Measurements from ENCODE around the gene ARPIN. TPM values are rescaled to one million over a fixed set of nuclear protein-coding genes. Genes with fewer than 3 reads are reported as not detected.
"Not testable (repeated sequence)": the region's sequence is repeated elsewhere in the genome, so short reads cannot be mapped to it uniquely, and the experiment has no call there.

ARPIN gene
- total and polyA plus RNA-seq, 4 experiments from 2014 or later, result 0.11 to 0.26 TPM; not detected in 2

DNA sequence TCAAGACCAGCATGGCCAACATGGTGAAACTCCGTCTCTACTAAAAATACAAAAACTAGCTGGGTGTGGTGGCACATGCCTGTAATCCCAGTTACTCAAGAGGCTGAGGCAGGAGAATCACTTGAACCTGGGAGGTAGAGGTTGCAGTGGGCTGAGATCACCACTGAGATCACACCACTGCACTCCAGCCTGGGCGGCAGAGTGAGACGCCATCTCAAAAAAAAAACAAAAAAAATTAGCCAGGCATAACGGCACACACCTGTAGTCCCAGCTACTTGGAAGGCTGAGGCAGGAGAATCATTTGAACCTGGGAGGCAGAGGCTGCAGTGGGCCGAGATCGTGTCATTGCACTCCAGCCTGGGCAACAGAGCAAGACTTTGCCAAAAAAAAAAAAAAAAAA is 31.0 kb upstream of the ARPIN start:
- H3K4me3 ChIP-seq (ENCODE audit: low read length in 2 of 2); DNase-seq; H3K27ac ChIP-seq (ENCODE audit: low read depth, low read length); H3K4me3 Mint-ChIP-seq; intact Hi-C loops (cut with micrococcal nuclease); H3K4me1 Mint-ChIP-seq; H3K27me3 Mint-ChIP-seq; H3K4me1 ChIP-seq (ENCODE audit: insufficient read depth, low read length); H3K9me3 ChIP-seq (ENCODE audit: control insufficient read depth in 1 of 2, low read length in 2 of 2); H3K27ac Mint-ChIP-seq; H3K36me3 Mint-ChIP-seq; H3K9me3 Mint-ChIP-seq; POLR2A ChIA-PET (ENCODE audit: partially characterized antibody); CTCF ChIA-PET (ENCODE audit: partially characterized antibody); H3K27me3 ChIP-seq (ENCODE audit: insufficient read depth, low read length); H3K36me3 ChIP-seq (ENCODE audit: insufficient read depth, low read length): not testable (repeated sequence)

DNA sequence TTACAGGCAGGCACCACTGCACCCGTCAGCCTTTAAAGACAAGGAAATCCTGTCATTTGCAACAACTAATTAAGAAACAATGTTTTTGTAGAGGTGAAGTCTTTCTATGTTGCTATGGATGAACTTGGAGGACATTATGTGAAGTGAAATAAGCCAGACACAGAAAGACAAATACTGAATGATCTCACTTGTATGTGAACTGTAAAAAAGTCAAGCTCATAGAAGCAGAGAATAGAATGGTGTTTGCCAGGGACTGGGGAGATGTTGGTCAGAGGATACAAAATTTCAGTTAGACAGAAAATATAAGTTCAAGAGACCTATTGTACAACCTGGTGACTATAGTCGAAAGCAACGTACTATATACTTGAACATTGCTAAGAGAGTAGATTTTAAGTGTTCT is 27.2 kb upstream of the ARPIN start:
- POLR2A ChIA-PET (ENCODE audit: partially characterized antibody), result interaction anchor here (0.6 kb wide), 1 partner anchor 1003 kb away, joined by 3 read pairs; no protein-coding TSS in a partner anchor
- intact Hi-C loops (cut with micrococcal nuclease), result no loop called here
- H3K4me3 Mint-ChIP-seq, result no peak overlapping the region

DNA sequence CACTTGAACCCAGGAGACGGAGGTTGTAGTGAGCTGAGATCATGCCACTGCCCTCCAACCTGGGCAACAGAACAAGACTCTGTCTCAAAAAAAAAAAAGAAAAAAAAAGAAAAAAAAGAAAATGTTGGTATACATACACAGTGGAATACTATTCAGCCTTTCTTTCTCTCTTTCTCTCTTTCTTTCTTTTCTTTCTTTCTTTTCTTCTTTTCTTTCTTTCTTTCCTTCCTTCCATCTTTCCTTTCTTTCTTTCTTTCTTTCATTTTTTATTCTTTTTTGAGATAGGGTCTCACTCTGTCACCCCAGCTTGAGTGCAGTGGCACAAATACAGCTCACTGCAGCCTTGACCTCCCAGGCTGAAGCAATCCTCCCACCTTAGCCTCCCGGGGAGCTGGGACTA is 26.6 kb upstream of the ARPIN start:
- H3K27me3 ChIP-seq (ENCODE audit: insufficient read depth, low read length); H3K27ac Mint-ChIP-seq; H3K9me3 ChIP-seq (ENCODE audit: control insufficient read depth in 1 of 2, low read length in 2 of 2); intact Hi-C loops (cut with micrococcal nuclease); H3K9me3 Mint-ChIP-seq; H3K36me3 Mint-ChIP-seq; H3K4me3 ChIP-seq (ENCODE audit: low read length in 2 of 2); H3K27ac ChIP-seq (ENCODE audit: low read depth, low read length); DNase-seq; H3K36me3 ChIP-seq (ENCODE audit: insufficient read depth, low read length); H3K27me3 Mint-ChIP-seq; H3K4me3 Mint-ChIP-seq: not testable (repeated sequence)
- CTCF ChIA-PET (ENCODE audit: partially characterized antibody), result interaction anchor here (1.0 to 1.9 kb wide), 3 partner anchors 9 to 41 kb away, joined by 3 to 6 read pairs (median 3); no protein-coding TSS in a partner anchor
- H3K4me1 ChIP-seq (ENCODE audit: insufficient read depth, low read length), result peaks cover 12% of the 10 kb centered on the region
- peaks cover 12 to 19% (median 14%) of the 10 kb centered on the region in 4 donors for H3K4me1 Mint-ChIP-seq
- POLR2A ChIA-PET (ENCODE audit: partially characterized antibody), result interaction anchor here (0.6 kb wide), 1 partner anchor 1004 kb away, joined by 3 read pairs; no protein-coding TSS in a partner anchor

More for the DNA sequence above, 27.2 kb upstream of the ARPIN start:
- no peak overlapping the region for H3K27ac ChIP-seq (ENCODE audit: low read depth, low read length)
- H3K4me1 Mint-ChIP-seq, result peaks cover 12 to 19% (median 14%) of the 10 kb centered on the region in 4 donors
- no peaks in the 10 kb centered on the region for H3K36me3 Mint-ChIP-seq
- CTCF ChIA-PET (ENCODE audit: partially characterized antibody), result interaction anchor here (0.6 to 1.9 kb wide), 3 partner anchors 42 to 201 kb away, joined by 3 to 6 read pairs (median 4); no protein-coding TSS in a partner anchor
- H3K27ac Mint-ChIP-seq, result no peak overlapping the region
- DNase-seq, result no peak
- H3K4me3 ChIP-seq (ENCODE audit: low read length in 2 of 2), result no peak overlapping the region
- H3K9me3 Mint-ChIP-seq, result no peaks in the 10 kb centered on the region
- no peaks in the 10 kb centered on the region for H3K27me3 ChIP-seq (ENCODE audit: insufficient read depth, low read length)
- H3K4me1 ChIP-seq (ENCODE audit: insufficient read depth, low read length), result peaks cover 12% of the 10 kb centered on the region
- no peaks in the 10 kb centered on the region for H3K9me3 ChIP-seq (ENCODE audit: control insufficient read depth in 1 of 2, low read length in 2 of 2)
- H3K36me3 ChIP-seq (ENCODE audit: insufficient read depth, low read length), result no peaks in the 10 kb centered on the region
- H3K27me3 Mint-ChIP-seq, result no peaks in the 10 kb centered on the region

DNA sequence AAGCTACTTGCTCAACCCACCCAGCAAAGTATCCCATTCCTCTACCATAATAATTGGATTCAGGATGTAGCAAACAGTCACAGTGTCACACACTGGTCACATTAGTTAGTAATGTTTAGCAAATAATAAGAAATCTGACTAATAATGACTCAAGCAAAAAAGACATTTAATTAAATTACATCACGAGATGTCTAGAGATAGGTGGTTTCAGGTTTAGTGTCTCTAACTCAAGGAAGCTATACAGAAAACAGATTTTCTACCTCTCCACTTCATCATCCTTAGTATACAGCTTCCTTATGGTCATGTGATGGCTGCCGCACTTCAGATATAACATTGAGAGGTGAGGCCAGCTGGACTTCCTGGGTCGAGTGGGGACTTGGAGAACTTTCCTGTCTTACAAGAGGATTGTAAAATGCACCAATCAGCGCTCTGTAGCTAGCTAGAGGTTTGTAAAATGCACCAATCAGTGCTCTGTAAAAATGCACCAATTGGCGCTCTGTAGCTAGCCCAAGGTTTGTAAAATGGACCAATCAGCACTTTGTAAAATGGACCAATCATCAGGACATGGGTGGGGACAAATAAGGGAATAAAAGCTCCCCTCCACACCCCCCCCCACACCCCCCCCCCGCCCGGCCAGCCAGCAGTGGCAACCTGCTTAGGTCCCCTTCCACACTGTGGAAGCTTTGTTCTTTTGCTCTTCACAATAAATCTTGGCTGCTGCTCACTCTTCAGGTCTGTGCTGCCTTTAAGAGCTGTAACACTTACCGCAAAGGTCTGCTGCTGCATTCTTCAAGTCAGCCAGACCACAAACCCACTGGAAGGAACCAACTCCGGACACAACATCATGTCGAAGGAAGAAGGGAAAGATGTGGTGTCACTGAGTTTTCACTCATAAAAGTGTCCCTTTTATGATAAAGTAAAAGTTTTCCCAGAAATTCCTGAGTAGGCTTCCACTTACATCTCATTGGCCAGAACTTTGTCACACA is 24.9 kb upstream of the ARPIN start:
- Mint-ChIP-seq H3K4me3 (no peak overlapping the region), H3K4me1 (peaks cover 12 to 19% (median 14%) of the 10 kb centered on the region in 4 donors), H3K27ac (peak overlapping the region in 1 of 7 donors; percentile 47), H3K36me3 (no peaks in the 10 kb centered on the region), H3K9me3 (no peaks in the 10 kb centered on the region), H3K27me3 (no peaks in the 10 kb centered on the region)
- intact Hi-C loops (cut with micrococcal nuclease), result no loop called here
- no peak for DNase-seq
- H3K36me3 ChIP-seq (ENCODE audit: insufficient read depth, low read length), result no peaks in the 10 kb centered on the region
- H3K9me3 ChIP-seq (ENCODE audit: control insufficient read depth in 1 of 2, low read length in 2 of 2), result no peaks in the 10 kb centered on the region
- H3K27me3 ChIP-seq (ENCODE audit: insufficient read depth, low read length), result no peaks in the 10 kb centered on the region
- CTCF ChIA-PET (ENCODE audit: partially characterized antibody), result interaction anchor here (1.1 to 1.5 kb wide), 3 partner anchors 12 to 133 kb away, joined by 3 to 7 read pairs (median 3); no protein-coding TSS in a partner anchor
- H3K27ac ChIP-seq (ENCODE audit: low read depth, low read length), result no peak overlapping the region
- H3K4me1 ChIP-seq (ENCODE audit: insufficient read depth, low read length), result peaks cover 12% of the 10 kb centered on the region
- no peak overlapping the region for H3K4me3 ChIP-seq (ENCODE audit: low read length in 2 of 2)
- POLR2A ChIA-PET (ENCODE audit: partially characterized antibody), result interaction anchor here (1.6 kb wide), 1 partner anchor 76 kb away, joined by 5 read pairs; no protein-coding TSS in a partner anchor

DNA sequence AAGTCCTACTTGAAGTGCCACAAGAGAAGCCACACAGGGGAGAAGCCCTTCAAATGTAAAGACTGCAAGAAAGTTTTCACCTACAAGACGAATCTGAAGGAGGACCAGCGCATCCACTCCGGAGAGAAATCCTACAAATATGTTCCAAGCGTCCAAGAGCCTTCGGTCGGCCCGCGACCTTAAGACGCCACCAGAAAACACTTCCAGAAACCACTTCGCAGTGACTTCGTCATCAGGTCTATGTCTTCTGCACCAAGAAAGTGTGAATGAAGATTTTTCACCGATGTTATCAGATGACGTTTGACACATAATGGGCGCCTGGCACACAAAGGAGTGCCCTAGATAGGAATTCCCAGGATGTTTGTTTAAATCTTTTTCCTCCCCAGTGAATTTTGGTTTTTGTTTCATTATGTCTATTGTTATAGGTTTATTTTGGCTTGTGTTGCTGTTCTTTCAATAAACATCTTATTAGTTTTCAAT is 24.1 kb upstream of the ARPIN start:
- H3K36me3 Mint-ChIP-seq, result no peaks in the 10 kb centered on the region
- peaks cover 12 to 19% (median 14%) of the 10 kb centered on the region in 4 donors for H3K4me1 Mint-ChIP-seq
- Histone ChIP-seq H3K27ac (ENCODE audit: low read depth, low read length) (no peak overlapping the region), H3K4me1 (ENCODE audit: insufficient read depth, low read length) (peaks cover 12% of the 10 kb centered on the region), H3K36me3 (ENCODE audit: insufficient read depth, low read length) (no peaks in the 10 kb centered on the region), H3K4me3 (ENCODE audit: low read length in 2 of 2) (no peak overlapping the region), H3K9me3 (ENCODE audit: control insufficient read depth in 1 of 2, low read length in 2 of 2) (no peaks in the 10 kb centered on the region), H3K27me3 (ENCODE audit: insufficient read depth, low read length) (no peaks in the 10 kb centered on the region)
- ChIA-PET POLR2A (ENCODE audit: partially characterized antibody) (interaction anchor here (0.7 to 1.6 kb wide), 2 partner anchors 66 to 76 kb away, joined by 4 to 5 read pairs; no protein-coding TSS in a partner anchor), CTCF (ENCODE audit: partially characterized antibody) (interaction anchor here (0.7 to 1.5 kb wide), 4 partner anchors 34 to 134 kb away, joined by 3 to 7 read pairs (median 3); no protein-coding TSS in a partner anchor)
- H3K27me3 Mint-ChIP-seq, result no peaks in the 10 kb centered on the region
- H3K9me3 Mint-ChIP-seq, result no peaks in the 10 kb centered on the region
- no peak overlapping the region for H3K4me3 Mint-ChIP-seq
- intact Hi-C loops (cut with micrococcal nuclease), result no loop called here
- DNase-seq, result no peak
- no peak overlapping the region for H3K27ac Mint-ChIP-seq

DNA sequence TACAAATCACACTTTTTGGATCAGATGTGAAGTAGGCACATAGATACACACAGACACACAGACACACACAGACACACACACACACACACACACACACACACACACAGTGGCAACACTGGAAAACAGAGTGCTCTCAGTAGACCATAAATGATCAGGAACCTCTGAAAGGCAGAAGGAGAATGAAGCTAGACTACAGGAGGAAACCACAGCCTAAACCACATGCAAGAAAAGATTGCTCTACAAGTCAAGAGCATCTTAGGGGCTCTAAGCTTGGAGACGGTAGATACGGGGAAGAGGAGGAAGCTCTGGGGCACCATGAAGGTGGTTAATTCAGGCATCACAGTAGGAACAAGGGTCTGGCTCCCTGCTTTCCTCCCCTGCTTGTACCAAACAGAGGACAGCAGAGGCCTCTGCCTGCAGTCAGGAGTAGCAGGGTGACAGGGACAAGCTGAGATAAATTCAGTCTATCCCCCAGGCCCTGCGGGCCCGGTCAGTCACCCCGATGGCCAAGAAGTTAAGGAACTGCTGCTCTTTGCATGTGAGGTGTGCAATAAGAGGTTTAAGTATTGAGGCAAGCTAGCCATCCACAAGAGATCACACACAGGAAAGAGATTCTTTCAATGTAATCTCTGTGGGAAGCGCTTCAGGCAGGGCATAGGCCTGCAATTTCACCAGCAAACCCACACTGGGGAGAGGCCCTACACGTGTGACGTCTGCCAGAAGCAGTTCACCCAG is 23.5 kb upstream of the ARPIN start:
- peaks cover 12% of the 10 kb centered on the region for H3K4me1 ChIP-seq (ENCODE audit: insufficient read depth, low read length)
- no peaks in the 10 kb centered on the region for H3K9me3 ChIP-seq (ENCODE audit: control insufficient read depth in 1 of 2, low read length in 2 of 2)
- Mint-ChIP-seq H3K9me3 (no peaks in the 10 kb centered on the region), H3K27ac (peak overlapping the region in 3 of 7 donors; percentile 1 to 3 (median 1)), H3K27me3 (no peaks in the 10 kb centered on the region), H3K4me1 (peaks cover 12 to 19% (median 14%) of the 10 kb centered on the region in 4 donors), H3K36me3 (no peaks in the 10 kb centered on the region), H3K4me3 (peak overlapping the region in 4 of 8 donors; percentile 1 to 47 (median 26))
- no peak overlapping the region for H3K4me3 ChIP-seq (ENCODE audit: low read length in 2 of 2)
- H3K27ac ChIP-seq (ENCODE audit: low read depth, low read length), result no peak overlapping the region
- intact Hi-C loops (cut with micrococcal nuclease), result no loop called here
- ChIA-PET POLR2A (ENCODE audit: partially characterized antibody) (interaction anchor here (0.7 to 1.6 kb wide), 3 partner anchors 63 to 77 kb away, joined by 3 to 5 read pairs (median 4); no protein-coding TSS in a partner anchor), CTCF (ENCODE audit: partially characterized antibody) (interaction anchor here (0.6 to 0.9 kb wide), 3 partner anchors 35 to 424 kb away, joined by 3 read pairs; no protein-coding TSS in a partner anchor)
- peak; percentile 29 to 40 (median 38) for DNase-seq
- no peaks in the 10 kb centered on the region for H3K36me3 ChIP-seq (ENCODE audit: insufficient read depth, low read length)
- no peaks in the 10 kb centered on the region for H3K27me3 ChIP-seq (ENCODE audit: insufficient read depth, low read length)

Measured in CD4-positive, alpha-beta memory T cell (primary cell).